Nephron progenitor cell (in vitro differentiated cells): Measurements from ENCODE around the gene ADAMTS1.

Experiments
- DNase-seq: peaks from one replicate; pipeline ENCODE4 v3.0.0; 2021
- H3K27ac Mint-ChIP-seq: 2 replicates; pipeline ENCODE4 v1.8.0; 2021; ENCODE audit warnings: mild to moderate bottlenecking, moderate library complexity, mixed read lengths
- H3K27me3 Mint-ChIP-seq: 2 replicates; pipeline ENCODE4 v1.8.0; 2021; ENCODE audit warnings: mild to moderate bottlenecking, low read depth, mixed read lengths; ENCODE audit not compliant: poor library complexity
- H3K36me3 Mint-ChIP-seq: 2 replicates; pipeline ENCODE4 v1.8.0; 2021; ENCODE audit warnings: low read depth, mixed read lengths
- H3K4me1 Mint-ChIP-seq: 2 replicates; pipeline ENCODE4 v1.8.0; 2021; ENCODE audit warnings: mixed read lengths
- H3K4me3 Mint-ChIP-seq: 2 replicates; pipeline ENCODE4 v1.8.0; 2021; ENCODE audit warnings: mild to moderate bottlenecking, moderate library complexity, mixed read lengths
- H3K9me3 Mint-ChIP-seq: 2 replicates; pipeline ENCODE4 v1.8.0; 2021; ENCODE audit warnings: mild to moderate bottlenecking, moderate library complexity, mixed read lengths
- CTCF ChIP-seq: fragments of 200-600 bp; sonication (generic); IDR thresholded peaks from 2 replicates; pipeline ENCODE4 v1.5.0; 2021; ENCODE audit warnings: antibody characterized with exemption

ADAMTS1 gene

GRCh38 chr21:26842974-26843932 is 2.0 kb downstream of the ADAMTS1 start:
- Mint-ChIP-seq H3K9me3 (no peaks in the 10 kb centered on the region), H3K4me3 (peak overlapping the region; percentile 96), H3K4me1 (peaks cover 49% of the 10 kb centered on the region), H3K27me3 (peaks cover 2% of the 10 kb centered on the region), H3K36me3 (peaks cover 46% of the 10 kb centered on the region), H3K27ac (peak overlapping the region; percentile 99)
- DNase-seq = peak; percentile 79
- TF ChIP-seq CTCF = no peak

- peak overlapping the region; percentile 96 for H3K4me3 Mint-ChIP-seq
- no peak for DNase-seq
- peaks cover 2% of the 10 kb centered on the region for H3K27me3 Mint-ChIP-seq
- peaks cover 53% of the 10 kb centered on the region for H3K4me1 Mint-ChIP-seq
- no peaks in the 10 kb centered on the region for H3K9me3 Mint-ChIP-seq
- peaks cover 55% of the 10 kb centered on the region for H3K36me3 Mint-ChIP-seq
- peak overlapping the region; percentile 99 for H3K27ac Mint-ChIP-seq
- TF ChIP-seq CTCF = no peak
Observed at GRCh38 chr21:26842300-26842699, 2.9 kb downstream of the ADAMTS1 start.

- no peak overlapping the region for H3K27ac Mint-ChIP-seq
- H3K9me3 Mint-ChIP-seq = no peaks in the 10 kb centered on the region
- TF ChIP-seq CTCF = no peak
- peaks cover 45% of the 10 kb centered on the region for H3K4me1 Mint-ChIP-seq
- no peak for DNase-seq
- H3K27me3 Mint-ChIP-seq = peaks cover 2% of the 10 kb centered on the region
- H3K36me3 Mint-ChIP-seq = peaks cover 65% of the 10 kb centered on the region
- peak overlapping the region; percentile 35 for H3K4me3 Mint-ChIP-seq
Observed at GRCh38 chr21:26840912-26841311, 4.3 kb downstream of the ADAMTS1 start.

GRCh38 chr21:26840201-26840600 is 5.0 kb downstream of the ADAMTS1 start:
- H3K4me3 Mint-ChIP-seq = peak overlapping the region; percentile 35

GRCh38 chr21:26837539-26837938 is 7.7 kb downstream of the ADAMTS1 start:
- Mint-ChIP-seq H3K27me3 (no peaks in the 10 kb centered on the region), H3K4me1 (peaks cover 37% of the 10 kb centered on the region), H3K36me3 (peaks cover 65% of the 10 kb centered on the region), H3K4me3 (no peak overlapping the region), H3K27ac (peak overlapping the region; percentile 43), H3K9me3 (no peaks in the 10 kb centered on the region)
- DNase-seq = no peak
- no peak for TF ChIP-seq CTCF

More at GRCh38 chr21:26840201-26840600, 5.0 kb downstream of the ADAMTS1 start:
- H3K9me3 Mint-ChIP-seq = no peaks in the 10 kb centered on the region
- no peak for TF ChIP-seq CTCF
- H3K27me3 Mint-ChIP-seq = peaks cover 2% of the 10 kb centered on the region
- no peak for DNase-seq
- peaks cover 41% of the 10 kb centered on the region for H3K4me1 Mint-ChIP-seq
- peaks cover 65% of the 10 kb centered on the region for H3K36me3 Mint-ChIP-seq
- H3K27ac Mint-ChIP-seq = no peak overlapping the region
